Left ventricle myocardium superior (tissue), 1 donor: Measurements from ENCODE around the gene C1orf50. TPM values are rescaled to one million over a fixed set of nuclear protein-coding genes. Genes with fewer than 3 reads are reported as not detected.

Source experiments
- ATAC-seq: fragments of 200-7000 bp; cut with Tn5 transposase; one replicate; pipeline ENCODE4 v1.9.1; 2020; ENCODE audit warnings: mild to moderate bottlenecking, moderate library complexity
- DNase-seq: peaks from one replicate; pipeline ENCODE4 v3.0.0-alpha.2; 2020
- intact Hi-C: fragments of 100-400 bp; cut with micrococcal nuclease; formaldehyde crosslinking; loops from one replicate; pipeline ENCODE4 v1.11.0; 2022
- total RNA-seq: library from RNA; stranded (reverse); fragmentation: NEBNext Ultra II Directional; extraction: Animal tissue kit (Norgen Biotek cat#: 25700); gene quantifications from one replicate; pipeline ENCODE4 v1.2.1, GENCODE V29; 2021
- donor health status: DM: no; HTN: yes; CAD: no; lungs with severe emphysema.

The C1orf50 gene
- total RNA-seq, 1 donor from 2014 or later = 10.4 TPM

GRCh38 chr1:42824481-42825035 lies 57.5 kb downstream of the C1orf50 start:
- ATAC-seq = no peak
- intact Hi-C loops = no loop called here
- DNase-seq = no peak

- ATAC-seq (no peak), DNase-seq (no peak)
- intact Hi-C loops = no loop called here
These were observed 58.2 kb downstream of the C1orf50 start for GRCh38 chr1:42825036-42825851.

Other genes starting within 250 kb of the C1orf50 start
- gene PPIH, start 108.8 kb upstream of the C1orf50 start, total RNA-seq = 20.3 TPM
- 896 TPM for gene YBX1, start 84.8 kb upstream of the C1orf50 start, total RNA-seq
- gene CLDN19, start 27.0 kb upstream of the C1orf50 start, total RNA-seq = not detected
- 6.2 TPM for gene P3H1, start 221 bp upstream of the C1orf50 start, total RNA-seq
- gene TMEM269, start 17.7 kb downstream of the C1orf50 start, total RNA-seq = not detected
- 5.1 TPM for gene ERMAP, start 49.9 kb downstream of the C1orf50 start, total RNA-seq
- 14.2 TPM for gene SVBP, start 50.1 kb downstream of the C1orf50 start, total RNA-seq
- 8.0 TPM for gene ZNF691, start 79.4 kb downstream of the C1orf50 start, total RNA-seq
- 38.5 TPM for gene SLC2A1, start 191.6 kb downstream of the C1orf50 start, total RNA-seq